Brain microvascular endothelial cell (primary cell): ENCODE measurements around the gene GUCD1.
A peak's percentile ranks its signal among the peaks of the same experiment; 100 is the strongest.
"Not testable (repeated sequence)": the region's sequence is repeated elsewhere in the genome, so short reads cannot be mapped to it uniquely, and the experiment has no call there.

Source experiments
- DNase-seq: peaks from one replicate; pipeline ENCODE4 v3.0.0-alpha.2; 2020
- H3K27ac ChIP-seq: fragments of 250-450 bp; sonication (Bioruptor Pico); 2 replicates; pipeline ENCODE4 v1.5.1; 2020; ENCODE audit warnings: mild to moderate bottlenecking, moderate library complexity
- H3K27me3 ChIP-seq: fragments of 250-450 bp; sonication (Bioruptor Pico); replicated peaks from 2 replicates; pipeline ENCODE4 v1.5.1; 2020; ENCODE audit warnings: mild to moderate bottlenecking
- H3K36me3 ChIP-seq: fragments of 250-450 bp; sonication (Bioruptor Pico); replicated peaks from 2 replicates; pipeline ENCODE4 v1.5.1; 2020; ENCODE audit warnings: mild to moderate bottlenecking
- H3K4me3 ChIP-seq: 2 replicates; pipeline ENCODE4 v1.5.1; 2011; ENCODE audit warnings: low read depth, mild to moderate bottlenecking, control low read depth, low read length, moderate library complexity
- CTCF ChIP-seq: IDR thresholded peaks from 2 replicates; pipeline ENCODE4 v1.5.1; 2011; ENCODE audit warnings: low read depth, mild to moderate bottlenecking, moderate library complexity, low read length, control low read depth, inconsistent platforms; ENCODE audit errors: missing control alignments
- in situ Hi-C: cut with HindIII; loops from 2 replicates; pipeline ENCODE4 v1.10.0; 2017; ENCODE audit warnings: low sequenced_read_pairs, low pct_ligation_motif_present

The GUCD1 gene

GRCh38 chr22:24555165-24556039, 464 bp upstream of the GUCD1 start, which contains the start of gene SNRPD3:
TSS of gene SNRPD3 (plus strand) at chr22:24555999. CDS start at chr22:24557675, 1,676 bp downstream.
- in situ Hi-C loops, result no loop called here
- DNase-seq, result peak; percentile 99
- peak; percentile 48 for TF ChIP-seq CTCF
- Histone ChIP-seq H3K27ac (peak within 1 kb of the TSS; percentile 85), H3K27me3 (no peaks in the 10 kb centered on the region), H3K4me3 (peak within 1 kb of the TSS; percentile 99), H3K36me3 (peaks cover 18% of the 10 kb centered on the region)

GRCh38 chr22:24553597-24554312, 1.2 kb downstream of the GUCD1 start:
- peak; percentile 7 for DNase-seq
- in situ Hi-C loops, result no loop called here
- TF ChIP-seq CTCF, result no peak
- Histone ChIP-seq H3K27me3 (no peaks in the 10 kb centered on the region), H3K36me3 (peaks cover 13% of the 10 kb centered on the region), H3K27ac (peak overlapping the region; percentile 85), H3K4me3 (peak overlapping the region; percentile 88)

GRCh38 chr22:24552503-24553286, 2.2 kb downstream of the GUCD1 start:
- not testable (repeated sequence) for DNase-seq, H3K4me3 ChIP-seq, H3K27ac ChIP-seq

GRCh38 chr22:24550902-24551435, 4.0 kb downstream of the GUCD1 start:
- no peak for DNase-seq
- TF ChIP-seq CTCF, result no peak
- Histone ChIP-seq H3K36me3 (peaks cover 24% of the 10 kb centered on the region), H3K4me3 (no peak overlapping the region), H3K27me3 (no peaks in the 10 kb centered on the region), H3K27ac (no peak overlapping the region)
- in situ Hi-C loops, result no loop called here

More at GRCh38 chr22:24552503-24553286, 2.2 kb downstream of the GUCD1 start:
- in situ Hi-C loops, H3K27me3 ChIP-seq, H3K36me3 ChIP-seq: not testable (repeated sequence)

GRCh38 chr22:24550028-24550901, 4.7 kb downstream of the GUCD1 start:
- H3K36me3 ChIP-seq, result peaks cover 24% of the 10 kb centered on the region
- in situ Hi-C loops, result no loop called here
- no peaks in the 10 kb centered on the region for H3K27me3 ChIP-seq
- no peak overlapping the region for H3K4me3 ChIP-seq
- no peak for TF ChIP-seq CTCF
- no peak for DNase-seq
- H3K27ac ChIP-seq, result no peak overlapping the region
